ENCODE measurements around the gene HEG1.

Gene HEG1

GRCh38 chr3:125069968-125070745, 14.4 kb upstream of the HEG1 start:
- no peak for DNase-seq

GRCh38 chr3:125069452-125069851, 13.7 kb upstream of the HEG1 start:
- DNase-seq = no peak

- no peak for DNase-seq
These were observed 12.5 kb upstream of the HEG1 start for GRCh38 chr3:125068265-125068664.

GRCh38 chr3:125067225-125067624, 11.4 kb upstream of the HEG1 start:
- no peak for DNase-seq

- DNase-seq = no peak
These were observed 7.3 kb upstream of the HEG1 start for GRCh38 chr3:125062904-125063618.

GRCh38 chr3:125061646-125062045, 5.8 kb upstream of the HEG1 start:
- no peak for DNase-seq

GRCh38 chr3:125061170-125061569, 5.4 kb upstream of the HEG1 start:
- no peak for DNase-seq

- no peak for DNase-seq
These were observed 3.9 kb upstream of the HEG1 start for GRCh38 chr3:125059488-125060245.

GRCh38 chr3:125058959-125059358, 3.2 kb upstream of the HEG1 start:
- no peak for DNase-seq

GRCh38 chr3:125058529-125058928, 2.7 kb upstream of the HEG1 start:
- no peak for DNase-seq

GRCh38 chr3:125057186-125057850, 1.5 kb upstream of the HEG1 start:
- no peak for DNase-seq

GRCh38 chr3:125055331-125055912, 375 bp downstream of the HEG1 start:
- DNase-seq = peak; percentile 76

- no peak for DNase-seq
These were observed 1.1 kb downstream of the HEG1 start for GRCh38 chr3:125054449-125055329.

- no peak for DNase-seq
These were observed 1.7 kb downstream of the HEG1 start for GRCh38 chr3:125054062-125054448.

GRCh38 chr3:125053304-125053699, 2.5 kb downstream of the HEG1 start:
- no peak for DNase-seq

GRCh38 chr3:125052624-125053303, 3.0 kb downstream of the HEG1 start:
- no peak for DNase-seq

GRCh38 chr3:125051715-125052581, 3.8 kb downstream of the HEG1 start:
- DNase-seq = peak; percentile 88

GRCh38 chr3:125051205-125051604, 4.6 kb downstream of the HEG1 start:
- no peak for DNase-seq

GRCh38 chr3:125050488-125051090, 5.2 kb downstream of the HEG1 start:
- no peak for DNase-seq

- no peak for DNase-seq
These were observed 7.5 kb downstream of the HEG1 start for GRCh38 chr3:125048282-125048681.

Measured in activated effector memory CD4-positive, alpha-beta T cell treated with anti-CD3 and anti-CD28 coated beads, Interleukin-2, amount 50 U/mL, for 16 hours (primary cell).